ENCODE data around the gene ARFGAP2. TPM values are rescaled to one million over a fixed set of nuclear protein-coding genes. Genes with fewer than 3 reads are reported as not detected.
"Not testable (repeated sequence)": the region's sequence is repeated elsewhere in the genome, so short reads cannot be mapped to it uniquely, and the experiment has no call there.

ARFGAP2 gene
- polyA plus RNA-seq, 1 donor from 2014 or later: 213 TPM

DNA sequence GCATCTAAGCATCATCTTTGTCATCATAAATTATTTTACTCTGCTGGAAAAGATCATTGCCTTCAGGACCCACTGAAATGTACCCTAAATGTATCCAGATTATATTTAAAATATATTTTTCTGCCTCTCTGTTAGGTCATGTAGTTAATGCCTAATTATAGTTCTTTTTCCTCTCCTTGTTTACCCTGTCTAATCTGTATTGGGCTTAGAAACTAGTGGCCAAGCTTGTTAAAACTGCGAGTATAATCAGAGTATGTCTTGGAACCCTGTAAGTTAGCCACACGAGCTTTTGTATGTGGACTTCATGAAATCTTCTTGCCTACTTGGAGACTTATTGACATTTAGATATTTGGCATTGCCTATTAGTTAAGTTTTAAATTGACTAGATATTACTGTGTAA, 55.6 kb downstream of the ARFGAP2 start:
- no peak overlapping the region for H3K27ac ChIP-seq (ENCODE audit: low read length)
- no peaks in the 10 kb centered on the region for H3K9me3 ChIP-seq (ENCODE audit: low read length)
- H3K9ac ChIP-seq (ENCODE audit: low read length): no peak overlapping the region
- no peaks in the 10 kb centered on the region for H3K9me2 ChIP-seq (ENCODE audit: insufficient read depth, low read length)
- TF ChIP-seq EZH2 (IDR thresholded peaks at IDR 0.05; ENCODE audit: borderline replicate concordance, insufficient read depth, low read length, poor library complexity, severe bottlenecking) (no peak), SMC3 (conservative IDR thresholded peaks at IDR 0.05; ENCODE audit: poor library complexity) (no peak), EP300 (conservative IDR thresholded peaks at IDR 0.05; ENCODE audit: poor library complexity, severe bottlenecking) (no peak), RAD21 (conservative IDR thresholded peaks at IDR 0.05) (no peak), TAF1 (IDR thresholded peaks at IDR 0.05; ENCODE audit: low read depth) (no peak), MXI1 (conservative IDR thresholded peaks at IDR 0.05; ENCODE audit: poor library complexity, severe bottlenecking) (no peak), POLR2AphosphoS5 (IDR thresholded peaks at IDR 0.05) (no peak)
- TF ChIP-seq, protein P1, sequence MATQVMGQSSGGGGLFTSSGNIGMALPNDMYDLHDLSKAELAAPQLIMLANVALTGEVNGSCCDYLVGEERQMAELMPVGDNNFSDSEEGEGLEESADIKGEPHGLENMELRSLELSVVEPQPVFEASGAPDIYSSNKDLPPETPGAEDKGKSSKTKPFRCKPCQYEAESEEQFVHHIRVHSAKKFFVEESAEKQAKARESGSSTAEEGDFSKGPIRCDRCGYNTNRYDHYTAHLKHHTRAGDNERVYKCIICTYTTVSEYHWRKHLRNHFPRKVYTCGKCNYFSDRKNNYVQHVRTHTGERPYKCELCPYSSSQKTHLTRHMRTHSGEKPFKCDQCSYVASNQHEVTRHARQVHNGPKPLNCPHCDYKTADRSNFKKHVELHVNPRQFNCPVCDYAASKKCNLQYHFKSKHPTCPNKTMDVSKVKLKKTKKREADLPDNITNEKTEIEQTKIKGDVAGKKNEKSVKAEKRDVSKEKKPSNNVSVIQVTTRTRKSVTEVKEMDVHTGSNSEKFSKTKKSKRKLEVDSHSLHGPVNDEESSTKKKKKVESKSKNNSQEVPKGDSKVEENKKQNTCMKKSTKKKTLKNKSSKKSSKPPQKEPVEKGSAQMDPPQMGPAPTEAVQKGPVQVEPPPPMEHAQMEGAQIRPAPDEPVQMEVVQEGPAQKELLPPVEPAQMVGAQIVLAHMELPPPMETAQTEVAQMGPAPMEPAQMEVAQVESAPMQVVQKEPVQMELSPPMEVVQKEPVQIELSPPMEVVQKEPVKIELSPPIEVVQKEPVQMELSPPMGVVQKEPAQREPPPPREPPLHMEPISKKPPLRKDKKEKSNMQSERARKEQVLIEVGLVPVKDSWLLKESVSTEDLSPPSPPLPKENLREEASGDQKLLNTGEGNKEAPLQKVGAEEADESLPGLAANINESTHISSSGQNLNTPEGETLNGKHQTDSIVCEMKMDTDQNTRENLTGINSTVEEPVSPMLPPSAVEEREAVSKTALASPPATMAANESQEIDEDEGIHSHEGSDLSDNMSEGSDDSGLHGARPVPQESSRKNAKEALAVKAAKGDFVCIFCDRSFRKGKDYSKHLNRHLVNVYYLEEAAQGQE (IDR thresholded peaks at IDR 0.05; ENCODE audit: borderline replicate concordance): no peak
- TF ChIP-seq, protein P2, sequence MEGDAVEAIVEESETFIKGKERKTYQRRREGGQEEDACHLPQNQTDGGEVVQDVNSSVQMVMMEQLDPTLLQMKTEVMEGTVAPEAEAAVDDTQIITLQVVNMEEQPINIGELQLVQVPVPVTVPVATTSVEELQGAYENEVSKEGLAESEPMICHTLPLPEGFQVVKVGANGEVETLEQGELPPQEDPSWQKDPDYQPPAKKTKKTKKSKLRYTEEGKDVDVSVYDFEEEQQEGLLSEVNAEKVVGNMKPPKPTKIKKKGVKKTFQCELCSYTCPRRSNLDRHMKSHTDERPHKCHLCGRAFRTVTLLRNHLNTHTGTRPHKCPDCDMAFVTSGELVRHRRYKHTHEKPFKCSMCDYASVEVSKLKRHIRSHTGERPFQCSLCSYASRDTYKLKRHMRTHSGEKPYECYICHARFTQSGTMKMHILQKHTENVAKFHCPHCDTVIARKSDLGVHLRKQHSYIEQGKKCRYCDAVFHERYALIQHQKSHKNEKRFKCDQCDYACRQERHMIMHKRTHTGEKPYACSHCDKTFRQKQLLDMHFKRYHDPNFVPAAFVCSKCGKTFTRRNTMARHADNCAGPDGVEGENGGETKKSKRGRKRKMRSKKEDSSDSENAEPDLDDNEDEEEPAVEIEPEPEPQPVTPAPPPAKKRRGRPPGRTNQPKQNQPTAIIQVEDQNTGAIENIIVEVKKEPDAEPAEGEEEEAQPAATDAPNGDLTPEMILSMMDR (IDR thresholded peaks at IDR 0.05; ENCODE audit: poor library complexity, severe bottlenecking): no peak
- H4K20me1 ChIP-seq (ENCODE audit: insufficient read depth): no peaks in the 10 kb centered on the region
- H3K27me3 ChIP-seq (ENCODE audit: insufficient read depth, low read depth, low read length): no peaks in the 10 kb centered on the region
- H3K4me3 ChIP-seq (ENCODE audit: low read length): no peak overlapping the region
- H2AFZ ChIP-seq (ENCODE audit: low read depth, low read length): no peak overlapping the region
- no peak overlapping the region for H3K4me2 ChIP-seq (ENCODE audit: low read length)
- H3K36me3 ChIP-seq (ENCODE audit: insufficient read depth, low read length): no peaks in the 10 kb centered on the region
- no peaks in the 10 kb centered on the region for H3K79me2 ChIP-seq (replicated peaks; ENCODE audit: insufficient read depth, low read length)
- no peaks in the 10 kb centered on the region for H3F3A ChIP-seq (ENCODE audit: insufficient read depth, low read length, poor library complexity, severe bottlenecking)

DNA sequence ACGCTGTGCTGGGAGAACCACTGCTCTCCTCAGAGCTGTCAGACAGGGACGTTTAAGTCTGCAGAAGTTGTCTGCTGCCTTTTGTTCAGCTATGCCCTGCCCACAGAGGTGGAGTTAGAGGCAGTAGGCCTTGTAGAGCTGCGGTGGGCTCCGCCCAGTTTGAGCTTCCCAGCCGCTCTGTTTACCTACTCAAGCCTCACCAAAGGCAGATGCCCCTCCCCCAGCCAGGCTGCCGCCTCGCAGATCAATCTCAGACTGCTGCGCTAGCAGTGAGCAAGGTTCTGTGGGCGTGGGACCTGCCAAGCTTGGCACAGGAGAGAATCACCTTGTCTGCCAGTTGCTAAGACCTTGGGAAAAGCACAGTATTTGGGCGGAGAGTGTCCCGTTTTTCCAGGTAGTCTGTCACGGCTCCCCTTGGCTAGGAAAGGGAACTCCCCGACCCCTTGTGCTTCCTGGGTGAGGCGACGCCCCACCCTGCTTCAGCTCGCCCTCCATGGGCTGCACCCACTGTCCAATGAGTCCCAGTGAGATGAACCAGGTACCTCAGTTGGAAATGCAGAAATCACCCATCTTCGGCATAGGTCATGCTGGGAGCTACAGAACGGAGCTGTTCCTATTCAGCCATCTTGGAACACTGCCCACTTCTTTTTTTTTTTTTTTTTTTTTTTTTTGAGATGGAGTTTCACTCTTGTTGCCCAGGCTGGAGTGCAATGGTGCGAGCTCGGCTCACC, 57.6 kb downstream of the ARFGAP2 start:
- not testable (repeated sequence) for H3K4me3 ChIP-seq (ENCODE audit: low read length); H3K36me3 ChIP-seq (ENCODE audit: insufficient read depth, low read length)

More for the DNA sequence above, 57.6 kb downstream of the ARFGAP2 start:
- H3F3A ChIP-seq (ENCODE audit: insufficient read depth, low read length, poor library complexity, severe bottlenecking); H3K79me2 ChIP-seq (replicated peaks; ENCODE audit: insufficient read depth, low read length); H3K4me2 ChIP-seq (ENCODE audit: low read length); H3K27me3 ChIP-seq (ENCODE audit: insufficient read depth, low read depth, low read length); H3K9ac ChIP-seq (ENCODE audit: low read length); H3K27ac ChIP-seq (ENCODE audit: low read length); H4K20me1 ChIP-seq (ENCODE audit: insufficient read depth); H2AFZ ChIP-seq (ENCODE audit: low read depth, low read length); H3K9me3 ChIP-seq (ENCODE audit: low read length); H3K9me2 ChIP-seq (ENCODE audit: insufficient read depth, low read length): not testable (repeated sequence)

Small RNAs within 50 kb of the gene (small RNA-seq; reads per million reads assigned to genes)
- 0 reads per million in 3 experiments for gene MIR6745

Other genes starting within 250 kb of the ARFGAP2 start
- gene CSTPP1, start 240.1 kb downstream of the ARFGAP2 start, polyA plus RNA-seq: 46.4 and 64.3 TPM in 2 replicates
- not detected in 2 replicates for gene PACSIN3, start 9.6 kb upstream of the ARFGAP2 start, polyA plus RNA-seq
- 9.8 and 13.0 TPM in 2 replicates for gene DDB2, start 38.1 kb upstream of the ARFGAP2 start, polyA plus RNA-seq
- gene ACP2, start 71.9 kb upstream of the ARFGAP2 start, polyA plus RNA-seq: 47.2 and 48.1 TPM in 2 replicates
- gene NR1H3, start 81.1 kb upstream of the ARFGAP2 start, polyA plus RNA-seq: 7.7 and 16.5 TPM in 2 replicates
- 46.1 and 66.9 TPM in 2 replicates for gene MADD, start 93.3 kb upstream of the ARFGAP2 start, polyA plus RNA-seq
- gene MYBPC3, start 175.8 kb upstream of the ARFGAP2 start, polyA plus RNA-seq: not detected in 2 replicates
- not detected in 2 replicates for gene SPI1, start 201.7 kb upstream of the ARFGAP2 start, polyA plus RNA-seq
- gene SLC39A13, start 231.7 kb upstream of the ARFGAP2 start, polyA plus RNA-seq: 41.6 and 48.0 TPM in 2 replicates
- gene PSMC3, start 249.6 kb upstream of the ARFGAP2 start, polyA plus RNA-seq: 157 and 172 TPM in 2 replicates